B cell (primary cell): Measurements from ENCODE around the gene PWWP2B. TPM values are rescaled to one million over a fixed set of nuclear protein-coding genes. Genes with fewer than 3 reads are reported as not detected.
A peak's percentile ranks its signal among the peaks of the same experiment; 100 is the strongest.

Source experiments
- ATAC-seq: fragments of 200-7000 bp; cut with Tn5 transposase; one replicate; pipeline ENCODE4 v1.10.0; 2021; ENCODE audit warnings: low read depth, mild to moderate bottlenecking, moderate number of reproducible peaks, moderate library complexity
- CTCF ChIA-PET: fragments of 350-600 bp; sonication (Branson Sonifier 250); formaldehyde crosslinking; loops from one replicate; lab custom pipeline; 2021; ENCODE audit warnings: antibody characterized with exemption, inconsistent platforms; lab: Charles Lee
- POLR2A ChIA-PET: fragments of 350-600 bp; sonication (Branson Sonifier 250); formaldehyde crosslinking; loops from one replicate; lab custom pipeline; 2021; ENCODE audit warnings: antibody characterized with exemption; lab: Charles Lee
- DNase-seq: peaks from one replicate; pipeline ENCODE4 v3.0.0; 2013
- H2AFZ ChIP-seq: 2 replicates; pipeline ENCODE4 v1.6.1; 2012; ENCODE audit warnings: mild to moderate bottlenecking, low read depth, low read length; ENCODE audit not compliant: insufficient read depth, poor library complexity, severe bottlenecking
- H3K27ac ChIP-seq, 2 donors: 1 replicate in 1 of 2; 2 replicates in 1 of 2; pipeline ENCODE4 v1.5.1; 2012 to 2013; ENCODE audit warnings: low read length in 2 of 2, mild to moderate bottlenecking in 2 of 2, moderate library complexity in 1 of 2
- H3K27me3 ChIP-seq, 4 experiments: fragments of 200-600 bp in 1 of 4; sonication (generic) in 1 of 4; replicated peaks in 1 of 4; 1 replicate in 2 of 4; 2 replicates in 2 of 4; pipeline versions ENCODE4 v1.6.1 to v1.7.0; 2013 to 2016; ENCODE audit warnings: low read length in 3 of 4, mild to moderate bottlenecking in 2 of 4, mixed read lengths in 1 of 4, moderate library complexity in 1 of 4; ENCODE audit not compliant: insufficient read depth in 4 of 4, control insufficient read depth in 3 of 4; ENCODE audit errors: control extremely low read depth in 1 of 4
- H3K36me3 ChIP-seq, 2 experiments: replicated peaks in 1 of 2; 1 replicate in 1 of 2; 2 replicates in 1 of 2; pipeline versions ENCODE4 v1.6.1 to v1.7.1; 2013; ENCODE audit warnings: low read length in 1 of 2; ENCODE audit not compliant: insufficient read depth in 2 of 2, control insufficient read depth in 1 of 2; ENCODE audit errors: control extremely low read depth in 1 of 2, extremely low read depth in 1 of 2
- H3K4me1 ChIP-seq, 2 donors: fragments of 200-600 bp in 1 of 2; sonication (generic) in 1 of 2; 1 replicate in 1 of 2; 2 replicates in 1 of 2; pipeline versions ENCODE4 v1.5.1 to v1.6.1; 2013 to 2017; ENCODE audit warnings: low read length in 2 of 2; ENCODE audit not compliant: control insufficient read depth in 2 of 2, insufficient read depth in 2 of 2
- H3K4me2 ChIP-seq: replicated peaks from 2 replicates; pipeline ENCODE3; 2012; ENCODE audit warnings: mild to moderate bottlenecking, low read depth, low read length; ENCODE audit not compliant: poor library complexity, severe bottlenecking
- H3K4me3 ChIP-seq, 5 experiments: fragments of 200-600 bp in 1 of 5; sonication (generic) in 1 of 5; 1 replicate in 3 of 5; 2 replicates in 2 of 5; pipeline versions ENCODE4 v1.5.1 to v1.7.0; 2011 to 2016; ENCODE audit warnings: low read length in 4 of 5, mild to moderate bottlenecking in 4 of 5, low read depth in 2 of 5, control low read depth in 1 of 5, moderate library complexity in 1 of 5; ENCODE audit not compliant: insufficient read depth in 1 of 5; ENCODE audit errors: control extremely low read depth in 1 of 5, extremely low read depth in 1 of 5
- H3K79me2 ChIP-seq: fragments of 200-600 bp; sonication (generic); one replicate; pipeline ENCODE4 v1.6.0; 2016; ENCODE audit warnings: low read length; ENCODE audit not compliant: control insufficient read depth, insufficient read depth
- H3K9ac ChIP-seq: fragments of 200-600 bp; sonication (generic); 2 replicates; pipeline ENCODE4 v1.6.1; 2017; ENCODE audit warnings: mild to moderate bottlenecking, low read length, moderate library complexity
- H3K9me3 ChIP-seq, 3 donors: one replicate each; pipeline versions ENCODE4 v1.6.1 to v1.7.1; 2013; ENCODE audit warnings: low read length in 2 of 3; ENCODE audit not compliant: control insufficient read depth in 2 of 3, insufficient read depth in 1 of 3; ENCODE audit errors: control extremely low read depth in 1 of 3
- H4K20me1 ChIP-seq: 2 replicates; pipeline ENCODE4 v1.6.0; 2012; ENCODE audit warnings: mild to moderate bottlenecking, low read length; ENCODE audit not compliant: insufficient read depth, control insufficient read depth, poor library complexity, severe bottlenecking
- H3K27ac Mint-ChIP-seq: one replicate; pipeline ENCODE4 v1.8.0; 2021; ENCODE audit warnings: mixed read lengths
- H3K27me3 Mint-ChIP-seq: one replicate; pipeline ENCODE4 v1.8.0; 2021; ENCODE audit warnings: mixed read lengths
- H3K4me1 Mint-ChIP-seq: one replicate; pipeline ENCODE4 v1.8.0; 2021; ENCODE audit warnings: mixed read lengths
- H3K4me3 Mint-ChIP-seq: one replicate; pipeline ENCODE4 v1.8.0; 2021; ENCODE audit warnings: mixed read lengths
- H3K9me3 Mint-ChIP-seq: one replicate; pipeline ENCODE4 v1.8.0; 2022; ENCODE audit warnings: mixed read lengths; ENCODE audit not compliant: insufficient read depth
- CTCF ChIP-seq: fragments of 200-600 bp; IDR thresholded peaks from one replicate; pipeline ENCODE4 v1.8.0; 2022; ENCODE audit warnings: antibody characterized with exemption, mild to moderate bottlenecking
- EZH2 ChIP-seq: IDR thresholded peaks from 2 replicates; pipeline ENCODE4 v1.6.1; 2012; ENCODE audit warnings: borderline replicate concordance, low read depth, mild to moderate bottlenecking, moderate library complexity, low read length; ENCODE audit not compliant: insufficient read depth, poor library complexity, severe bottlenecking
- WGBS: methylation state at CpG from one replicate; pipeline ENCODE4 v1.1.5; 2013; ENCODE audit warnings: missing lambda C conversion rate; ENCODE audit not compliant: insufficient coverage; 5-methylcytosine and 5-hydroxymethylcytosine counted together
- intact Hi-C: fragments of 100-400 bp; cut with micrococcal nuclease; formaldehyde crosslinking; loops from one replicate; pipeline ENCODE4 v1.10.0; 2022
- polyA plus RNA-seq: library from polyadenylated mRNA; depleted of rRNA; stranded (reverse); fragments of >200 nt; gene quantifications from 2 replicates; pipeline ENCODE4 v1.2.3, GENCODE V29; 2012
- total RNA-seq, 2 donors: library from RNA; stranded (reverse); fragments of 120-200 nt in 1 of 2; gene quantifications; 1 replicate in 1 of 2; 2 replicates in 1 of 2; pipeline versions ENCODE4 v1.2.3 to v1.2.4, GENCODE V29; 2013 to 2022

PWWP2B gene
- total and polyA plus RNA-seq, 2 donors (not counting 1 experiment from before 2014, with no cell fraction given): 13.6 to 34.4 TPM

GRCh38 chr10:132443983-132444876 is 47.2 kb downstream of the PWWP2B start:
- intact Hi-C loops: loop anchor here (1.0 kb wide), 1 partner anchor 23 kb away; no protein-coding TSS in a partner anchor
- H3K4me1 ChIP-seq: peaks cover 35 to 48% of the 10 kb centered on the region in 2 donors
- H3K4me2 ChIP-seq: peak overlapping the region; percentile 51
- no peaks in the 10 kb centered on the region for H3K79me2 ChIP-seq
- Mint-ChIP-seq H3K9me3 (no peaks in the 10 kb centered on the region), H3K4me3 (no peak overlapping the region), H3K4me1 (peaks cover 43% of the 10 kb centered on the region), H3K27ac (peak overlapping the region; percentile 82), H3K27me3 (no peaks in the 10 kb centered on the region)
- H3K27ac ChIP-seq: peak overlapping the region in 1 of 2 donors; percentile 4
- TF ChIP-seq EZH2 (no peak), CTCF (no peak)
- peaks cover 0 to 4% (median 0%) of the 10 kb centered on the region in 3 donors for H3K9me3 ChIP-seq
- no peaks in the 10 kb centered on the region for H4K20me1 ChIP-seq
- no peak for ATAC-seq
- ChIA-PET POLR2A (interaction anchor here (0.7 to 1.0 kb wide), 5 partner anchors 8 to 47 kb away, joined by 3 to 6 read pairs (median 3); partner anchors contain the start of gene PWWP2B), CTCF (interaction anchor here (0.9 to 2.5 kb wide), 17 partner anchors 12 to 92 kb away, joined by 3 to 29 read pairs (median 5); no protein-coding TSS in a partner anchor)
- H3K27me3 ChIP-seq: no peaks in the 10 kb centered on the region
- 55% methylated on average over 11 of the region's 13 CpGs for WGBS
- DNase-seq: peak; percentile 41
- peak overlapping the region; percentile 42 for H2AFZ ChIP-seq
- H3K9ac ChIP-seq: no peak overlapping the region
- no peaks in the 10 kb centered on the region for H3K36me3 ChIP-seq
- no peak overlapping the region for H3K4me3 ChIP-seq
